HEK293 (cell line): ENCODE measurements around the gene TSC22D1.
A peak's percentile ranks its signal among the peaks of the same experiment; 100 is the strongest.

Experiments
- AEBP2 ChIP-seq: fragments of 450-650 bp; formaldehyde crosslinking; IDR thresholded peaks from 2 replicates; pipeline ENCODE4 v1.5.1; 2016; ENCODE audit warnings: missing biosample characterization, missing genetic modification characterization, borderline replicate concordance
- FEZF1 ChIP-seq: fragments of 450-650 bp; formaldehyde crosslinking; IDR thresholded peaks from 2 replicates; pipeline ENCODE4 v1.5.1; 2016; ENCODE audit warnings: missing biosample characterization, missing genetic modification characterization
- HOXC10 ChIP-seq: sonication (generic); formaldehyde crosslinking; IDR thresholded peaks from 2 replicates; pipeline ENCODE4 v1.8.1; 2023; ENCODE audit warnings: mild to moderate bottlenecking, missing genetic modification reagents
- YY2 ChIP-seq: fragments of 450-650 bp; formaldehyde crosslinking; IDR thresholded peaks from 2 replicates; pipeline ENCODE4 v1.5.1; 2016; ENCODE audit warnings: missing biosample characterization, missing genetic modification characterization
- ZBTB48 ChIP-seq: fragments of 450-650 bp; formaldehyde crosslinking; IDR thresholded peaks from 2 replicates; pipeline ENCODE4 v1.5.1; 2016; ENCODE audit warnings: missing biosample characterization, missing genetic modification characterization
- ZBTB7A ChIP-seq: fragments of 450-650 bp; formaldehyde crosslinking; IDR thresholded peaks from 2 replicates; pipeline ENCODE4 v1.5.1; 2016; ENCODE audit warnings: low read depth, missing biosample characterization, missing genetic modification characterization
- ZBTB8A ChIP-seq: fragments of 450-650 bp; formaldehyde crosslinking; IDR thresholded peaks from 2 replicates; pipeline ENCODE4 v1.5.1; 2016; ENCODE audit warnings: missing biosample characterization, missing genetic modification characterization
- ZEB2 ChIP-seq: fragments of 450-650 bp; formaldehyde crosslinking; IDR thresholded peaks from 2 replicates; pipeline ENCODE4 v1.5.1; 2016; ENCODE audit warnings: missing biosample characterization, missing genetic modification characterization
- ZNF248 ChIP-seq: fragments of 450-650 bp; formaldehyde crosslinking; IDR thresholded peaks from 2 replicates; pipeline ENCODE4 v1.5.1; 2017; ENCODE audit warnings: missing biosample characterization, missing genetic modification characterization
- ZNF354C ChIP-seq: fragments of 450-650 bp; formaldehyde crosslinking; IDR thresholded peaks from 2 replicates; pipeline ENCODE4 v1.5.1; 2016; ENCODE audit warnings: missing biosample characterization, missing genetic modification characterization, low read depth, borderline replicate concordance
- ZNF416 ChIP-seq: fragments of 450-650 bp; formaldehyde crosslinking; IDR thresholded peaks from 2 replicates; pipeline ENCODE4 v1.5.1; 2016; ENCODE audit warnings: missing biosample characterization, missing genetic modification characterization
- ZNF473 ChIP-seq: fragments of 450-650 bp; formaldehyde crosslinking; IDR thresholded peaks from 2 replicates; pipeline ENCODE4 v1.5.1; 2017; ENCODE audit warnings: missing biosample characterization, missing genetic modification characterization
- ZNF48 ChIP-seq: fragments of 450-650 bp; formaldehyde crosslinking; IDR thresholded peaks from 2 replicates; pipeline ENCODE4 v1.5.1; 2016; ENCODE audit warnings: missing biosample characterization, missing genetic modification characterization
- ZNF501 ChIP-seq: fragments of 450-650 bp; formaldehyde crosslinking; IDR thresholded peaks from 2 replicates; pipeline ENCODE4 v1.5.1; 2016; ENCODE audit warnings: missing biosample characterization, missing genetic modification characterization
- ZNF513 ChIP-seq: fragments of 450-650 bp; IDR thresholded peaks from 2 replicates; pipeline ENCODE4 v1.5.1; 2018; ENCODE audit warnings: missing biosample characterization, missing genetic modification characterization
- ZNF555 ChIP-seq: fragments of 450-650 bp; formaldehyde crosslinking; conservative IDR thresholded peaks from 2 replicates; pipeline ENCODE4 v1.5.1; 2017; ENCODE audit warnings: missing biosample characterization, mild to moderate bottlenecking, missing genetic modification characterization, inconsistent platforms
- ZNF561 ChIP-seq: fragments of 450-650 bp; IDR thresholded peaks from 2 replicates; pipeline ENCODE4 v1.5.1; 2018; ENCODE audit warnings: missing biosample characterization, missing genetic modification characterization, borderline replicate concordance
- ZNF571 ChIP-seq: fragments of 450-650 bp; formaldehyde crosslinking; IDR thresholded peaks from 2 replicates; pipeline ENCODE4 v1.5.0; 2017; ENCODE audit warnings: missing biosample characterization, missing genetic modification characterization
- ZNF629 ChIP-seq: fragments of 450-650 bp; formaldehyde crosslinking; IDR thresholded peaks from 2 replicates; pipeline ENCODE4 v1.5.1; 2017; ENCODE audit warnings: missing biosample characterization, missing genetic modification characterization
- ZNF664 ChIP-seq: fragments of 450-650 bp; formaldehyde crosslinking; IDR thresholded peaks from 2 replicates; pipeline ENCODE4 v1.5.1; 2016; ENCODE audit warnings: missing biosample characterization, missing genetic modification characterization
- ZNF707 ChIP-seq: fragments of 450-650 bp; formaldehyde crosslinking; IDR thresholded peaks from 2 replicates; pipeline ENCODE4 v1.5.1; 2016; ENCODE audit warnings: missing biosample characterization, missing genetic modification characterization
- ZNF768 ChIP-seq: fragments of 450-650 bp; formaldehyde crosslinking; IDR thresholded peaks from 2 replicates; pipeline ENCODE4 v1.5.1; 2018; ENCODE audit warnings: missing biosample characterization, mild to moderate bottlenecking, missing genetic modification characterization
- ZNF792 ChIP-seq: fragments of 450-650 bp; formaldehyde crosslinking; IDR thresholded peaks from 2 replicates; pipeline ENCODE4 v1.5.1; 2016; ENCODE audit warnings: missing biosample characterization, missing genetic modification characterization
- ZNF843 ChIP-seq: fragments of 450-650 bp; formaldehyde crosslinking; IDR thresholded peaks from 2 replicates; pipeline ENCODE4 v1.5.1; 2016; ENCODE audit warnings: missing biosample characterization, missing genetic modification characterization
- ZSCAN23 ChIP-seq: fragments of 450-650 bp; formaldehyde crosslinking; IDR thresholded peaks from 2 replicates; pipeline ENCODE4 v1.5.1; 2016; ENCODE audit warnings: missing biosample characterization, missing genetic modification characterization
- TF ChIP-seq, protein P1 (sequence below): fragments of 450-650 bp; formaldehyde crosslinking; IDR thresholded peaks from 2 replicates; pipeline ENCODE4 v1.5.1; 2016; ENCODE audit warnings: missing biosample characterization, missing genetic modification characterization
- TF ChIP-seq, protein P2 (sequence below): fragments of 450-650 bp; formaldehyde crosslinking; IDR thresholded peaks from 2 replicates; pipeline ENCODE4; 2016; ENCODE audit warnings: missing biosample characterization, missing genetic modification characterization
- TF ChIP-seq, protein P3 (sequence below): fragments of 450-650 bp; formaldehyde crosslinking; IDR thresholded peaks from 2 replicates; pipeline ENCODE4 v1.5.1; 2016; ENCODE audit warnings: missing biosample characterization, missing genetic modification characterization
- TF ChIP-seq, protein P4 (sequence below): fragments of 450-650 bp; formaldehyde crosslinking; IDR thresholded peaks from 2 replicates; pipeline ENCODE4 v1.5.1; 2016; ENCODE audit warnings: missing biosample characterization, missing genetic modification characterization, low read depth

Gene TSC22D1

DNA sequence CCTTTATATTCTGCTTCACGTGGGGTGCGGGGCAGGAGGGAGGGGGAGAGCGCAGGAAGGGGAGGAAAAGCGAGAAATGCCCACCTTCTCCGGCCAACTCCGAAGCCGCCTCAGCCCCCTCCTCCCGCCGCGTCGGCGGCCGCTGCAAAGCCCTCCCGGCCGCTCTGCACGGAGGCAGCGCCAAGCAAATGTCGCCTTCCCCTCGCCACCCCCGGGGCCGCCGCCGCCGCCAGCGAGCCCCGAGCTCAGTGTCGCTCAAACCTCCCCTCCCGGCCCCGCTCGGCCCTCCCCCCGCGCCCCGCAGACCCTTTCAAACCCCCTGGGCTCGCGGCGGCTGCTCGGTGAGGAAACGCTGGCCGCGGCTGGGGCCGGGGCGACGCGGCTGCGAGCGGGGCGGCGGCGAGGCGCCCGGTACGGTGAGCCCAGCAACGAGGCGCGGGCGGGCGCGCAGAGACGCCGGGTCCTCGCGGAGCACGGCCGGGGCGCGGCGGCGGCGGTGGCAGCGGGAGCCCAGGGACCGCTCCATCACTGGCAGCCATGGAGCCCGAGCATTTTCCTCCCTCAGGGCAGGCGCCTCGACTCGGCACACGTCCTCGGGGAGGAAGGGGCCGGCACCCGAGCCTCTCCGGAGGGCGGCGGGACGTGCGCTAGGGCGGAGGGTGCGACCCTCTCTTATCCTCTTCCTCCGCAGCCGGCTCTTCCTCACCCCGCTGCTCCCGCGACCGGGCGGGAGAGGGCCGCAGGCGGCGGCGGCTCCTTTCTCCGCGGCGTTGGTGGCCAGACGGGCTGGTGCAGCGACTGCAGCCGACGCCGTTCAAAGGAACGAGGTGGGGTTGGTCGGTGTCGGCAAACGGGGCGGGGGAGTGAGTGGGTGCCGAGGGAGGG lies 463 bp upstream of the TSC22D1 start (continued):
- no peak for TF ChIP-seq HOXC10 (CRISPR knock-in tag)
- TF ChIP-seq YY2, result no peak
- no peak for TF ChIP-seq ZNF473 (tag by site-specific recombination)
- peak; percentile 78; the same call in 1 of the 2 replicates for TF ChIP-seq ZEB2 (tag by site-specific recombination)
- TF ChIP-seq ZNF513 (tag by site-specific recombination), result peak; percentile 63
- TF ChIP-seq ZBTB7A, result no peak
- TF ChIP-seq ZNF48 (tag by site-specific recombination), result no peak
- no peak for TF ChIP-seq ZSCAN23 (tag by site-specific recombination)
- TF ChIP-seq ZNF629 (tag by site-specific recombination), result peak; percentile 30; the same call in 1 of the 2 replicates
- TF ChIP-seq ZNF561 (tag by site-specific recombination), result peak; percentile 64; the same call in 1 of the 2 replicates
- TF ChIP-seq ZNF416 (tag by site-specific recombination), result no peak
- TF ChIP-seq ZBTB48 (tag by site-specific recombination), result 0 out of 2 replicates have a peak, but pooled peaks have one; percentile 51
- TF ChIP-seq ZBTB8A (tag by site-specific recombination), result peak; percentile 53; the same call in 1 of the 2 replicates
- no peak for TF ChIP-seq ZNF792
- TF ChIP-seq ZNF571 (tag by site-specific recombination), result no peak
- TF ChIP-seq ZNF707, result no peak
- TF ChIP-seq, protein P1, sequence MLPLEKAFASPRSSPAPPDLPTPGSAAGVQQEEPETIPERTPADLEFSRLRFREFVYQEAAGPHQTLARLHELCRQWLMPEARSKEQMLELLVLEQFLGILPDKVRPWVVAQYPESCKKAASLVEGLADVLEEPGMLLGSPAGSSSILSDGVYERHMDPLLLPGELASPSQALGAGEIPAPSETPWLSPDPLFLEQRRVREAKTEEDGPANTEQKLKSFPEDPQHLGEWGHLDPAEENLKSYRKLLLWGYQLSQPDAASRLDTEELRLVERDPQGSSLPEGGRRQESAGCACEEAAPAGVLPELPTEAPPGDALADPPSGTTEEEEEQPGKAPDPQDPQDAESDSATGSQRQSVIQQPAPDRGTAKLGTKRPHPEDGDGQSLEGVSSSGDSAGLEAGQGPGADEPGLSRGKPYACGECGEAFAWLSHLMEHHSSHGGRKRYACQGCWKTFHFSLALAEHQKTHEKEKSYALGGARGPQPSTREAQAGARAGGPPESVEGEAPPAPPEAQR (tag by site-specific recombination), result no peak
- no peak for TF ChIP-seq ZNF555 (tag by site-specific recombination)
- TF ChIP-seq, protein P2, sequence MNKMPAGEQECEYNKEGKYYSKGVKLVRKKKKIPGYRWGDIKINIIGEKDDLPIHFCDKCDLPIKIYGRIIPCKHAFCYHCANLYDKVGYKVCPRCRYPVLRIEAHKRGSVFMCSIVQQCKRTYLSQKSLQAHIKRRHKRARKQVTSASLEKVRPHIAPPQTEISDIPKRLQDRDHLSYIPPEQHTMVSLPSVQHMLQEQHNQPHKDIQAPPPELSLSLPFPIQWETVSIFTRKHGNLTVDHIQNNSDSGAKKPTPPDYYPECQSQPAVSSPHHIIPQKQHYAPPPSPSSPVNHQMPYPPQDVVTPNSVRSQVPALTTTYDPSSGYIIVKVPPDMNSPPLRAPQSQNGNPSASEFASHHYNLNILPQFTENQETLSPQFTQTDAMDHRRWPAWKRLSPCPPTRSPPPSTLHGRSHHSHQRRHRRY (tag by site-specific recombination), result no peak
- no peak for TF ChIP-seq ZNF248
- TF ChIP-seq FEZF1, result peak; percentile 42
- TF ChIP-seq ZNF768, result no peak
- no peak for TF ChIP-seq ZNF664
- TF ChIP-seq ZNF354C (tag by site-specific recombination), result no peak
- no peak for TF ChIP-seq AEBP2 (tag by site-specific recombination)
- TF ChIP-seq, protein P3, sequence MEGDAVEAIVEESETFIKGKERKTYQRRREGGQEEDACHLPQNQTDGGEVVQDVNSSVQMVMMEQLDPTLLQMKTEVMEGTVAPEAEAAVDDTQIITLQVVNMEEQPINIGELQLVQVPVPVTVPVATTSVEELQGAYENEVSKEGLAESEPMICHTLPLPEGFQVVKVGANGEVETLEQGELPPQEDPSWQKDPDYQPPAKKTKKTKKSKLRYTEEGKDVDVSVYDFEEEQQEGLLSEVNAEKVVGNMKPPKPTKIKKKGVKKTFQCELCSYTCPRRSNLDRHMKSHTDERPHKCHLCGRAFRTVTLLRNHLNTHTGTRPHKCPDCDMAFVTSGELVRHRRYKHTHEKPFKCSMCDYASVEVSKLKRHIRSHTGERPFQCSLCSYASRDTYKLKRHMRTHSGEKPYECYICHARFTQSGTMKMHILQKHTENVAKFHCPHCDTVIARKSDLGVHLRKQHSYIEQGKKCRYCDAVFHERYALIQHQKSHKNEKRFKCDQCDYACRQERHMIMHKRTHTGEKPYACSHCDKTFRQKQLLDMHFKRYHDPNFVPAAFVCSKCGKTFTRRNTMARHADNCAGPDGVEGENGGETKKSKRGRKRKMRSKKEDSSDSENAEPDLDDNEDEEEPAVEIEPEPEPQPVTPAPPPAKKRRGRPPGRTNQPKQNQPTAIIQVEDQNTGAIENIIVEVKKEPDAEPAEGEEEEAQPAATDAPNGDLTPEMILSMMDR (tag by site-specific recombination), result no peak
- TF ChIP-seq, protein P4, sequence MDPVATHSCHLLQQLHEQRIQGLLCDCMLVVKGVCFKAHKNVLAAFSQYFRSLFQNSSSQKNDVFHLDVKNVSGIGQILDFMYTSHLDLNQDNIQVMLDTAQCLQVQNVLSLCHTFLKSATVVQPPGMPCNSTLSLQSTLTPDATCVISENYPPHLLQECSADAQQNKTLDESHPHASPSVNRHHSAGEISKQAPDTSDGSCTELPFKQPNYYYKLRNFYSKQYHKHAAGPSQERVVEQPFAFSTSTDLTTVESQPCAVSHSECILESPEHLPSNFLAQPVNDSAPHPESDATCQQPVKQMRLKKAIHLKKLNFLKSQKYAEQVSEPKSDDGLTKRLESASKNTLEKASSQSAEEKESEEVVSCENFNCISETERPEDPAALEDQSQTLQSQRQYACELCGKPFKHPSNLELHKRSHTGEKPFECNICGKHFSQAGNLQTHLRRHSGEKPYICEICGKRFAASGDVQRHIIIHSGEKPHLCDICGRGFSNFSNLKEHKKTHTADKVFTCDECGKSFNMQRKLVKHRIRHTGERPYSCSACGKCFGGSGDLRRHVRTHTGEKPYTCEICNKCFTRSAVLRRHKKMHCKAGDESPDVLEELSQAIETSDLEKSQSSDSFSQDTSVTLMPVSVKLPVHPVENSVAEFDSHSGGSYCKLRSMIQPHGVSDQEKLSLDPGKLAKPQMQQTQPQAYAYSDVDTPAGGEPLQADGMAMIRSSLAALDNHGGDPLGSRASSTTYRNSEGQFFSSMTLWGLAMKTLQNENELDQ (tag by site-specific recombination), result no peak
- TF ChIP-seq ZNF501 (tag by site-specific recombination), result no peak; the same call in 1 of the 2 replicates
- TF ChIP-seq ZNF843, result no peak
